Esophagus muscularis mucosa (tissue), 2 donors: ENCODE results near the gene MAGEB16.

Source experiments
- POLR2A ChIP-seq: fragments of 450-650 bp; IDR thresholded peaks from one replicate; pipeline ENCODE4 v1.6.1; 2017; ENCODE audit warnings: antibody characterized with exemption, moderate library complexity, mild to moderate bottlenecking, low read depth
- POLR2AphosphoS5 ChIP-seq, 2 donors: sonication (generic); formaldehyde crosslinking; IDR thresholded peaks; one replicate each; pipeline ENCODE4 v1.6.1; 2017; ENCODE audit warnings: antibody characterized with exemption in 2 of 2

GRCh38 chrX:35787867-35788266 is 10.3 kb upstream of the MAGEB16 start:
- TF ChIP-seq POLR2AphosphoS5 (IDR thresholded peaks at IDR 0.05): no peak
- TF ChIP-seq POLR2A: no peak
